Vagina (tissue), 2 donors: ENCODE results near the gene PTRH1. TPM values are rescaled to one million over a fixed set of nuclear protein-coding genes. Genes with fewer than 3 reads are reported as not detected.

Source experiments
- DNase-seq, 2 donors: peaks; one replicate each; pipeline ENCODE4 v3.0.0-alpha.2; 2017; ENCODE audit errors: extremely low spot score in 2 of 2
- H3K27ac ChIP-seq: fragments of 200-600 bp; sonication (generic); one replicate; pipeline ENCODE4 v1.5.1; 2019
- H3K27me3 ChIP-seq: fragments of 200-600 bp; sonication (generic); one replicate; pipeline ENCODE4 v1.5.1; 2019
- H3K36me3 ChIP-seq, 2 donors: fragments of 200-600 bp; sonication (generic); one replicate each; pipeline ENCODE4 v1.5.1; 2017 to 2019
- H3K4me1 ChIP-seq: fragments of 200-600 bp; sonication (generic); one replicate; pipeline ENCODE4 v1.5.1; 2019
- H3K4me3 ChIP-seq, 2 donors: fragments of 200-600 bp; sonication (generic); 1 replicate in 1 of 2; 2 replicates in 1 of 2; pipeline ENCODE4 v1.5.1; 2016 to 2019
- H3K9me3 ChIP-seq: fragments of 200-600 bp; sonication (generic); one replicate; pipeline ENCODE4 v1.5.1; 2019
- CTCF ChIP-seq, 3 experiments: fragments of 450-650 bp in 2 of 3; fragments of 200-600 bp in 1 of 3; sonication (generic) in 1 of 3; IDR thresholded peaks; one replicate each; pipeline ENCODE4 v1.5.1; 2017 to 2019; ENCODE audit warnings: antibody characterized with exemption in 3 of 3, mild to moderate bottlenecking in 2 of 3, moderate library complexity in 2 of 3
- POLR2A ChIP-seq, 2 donors: fragments of 450-650 bp; IDR thresholded peaks; one replicate each; pipeline ENCODE4 v1.6.1; 2017; ENCODE audit warnings: antibody characterized with exemption in 2 of 2, mild to moderate bottlenecking in 2 of 2, moderate library complexity in 2 of 2
- POLR2AphosphoS5 ChIP-seq, 2 donors: sonication (generic); formaldehyde crosslinking; IDR thresholded peaks; one replicate each; pipeline ENCODE4 v1.9.0; 2017; ENCODE audit warnings: antibody characterized with exemption in 2 of 2, mild to moderate bottlenecking in 2 of 2, low read depth in 1 of 2; ENCODE audit not compliant: insufficient read depth in 1 of 2
- intact Hi-C: fragments of 100-400 bp; cut with DNase I; formaldehyde crosslinking; loops from one replicate; pipeline ENCODE4 v1.15.1; 2023
- total RNA-seq: library from RNA; depleted of rRNA; stranded (reverse); fragments of >200 nt; gene quantifications from one replicate; pipeline ENCODE4 v1.2.3, GENCODE V29; 2016

Gene PTRH1
- total RNA-seq, 1 donor from 2014 or later: 2.2 TPM

GRCh38 chr9:127754099-127755060, 38.9 kb upstream of the PTRH1 start:
- no peak for DNase-seq
- no peaks in the 10 kb centered on the region for H3K9me3 ChIP-seq
- peaks cover 14% of the 10 kb centered on the region for H3K4me1 ChIP-seq
- intact Hi-C loops: no loop called here
- H3K4me3 ChIP-seq: peak overlapping the region in 1 of 2 donors; percentile 6
- H3K27me3 ChIP-seq: peaks cover 5% of the 10 kb centered on the region
- H3K27ac ChIP-seq: no peak overlapping the region
- H3K36me3 ChIP-seq: no peaks in the 10 kb centered on the region
- TF ChIP-seq CTCF (IDR thresholded peaks at IDR 0.05) (no peak), POLR2A (IDR thresholded peaks at IDR 0.05) (no peak), POLR2AphosphoS5 (IDR thresholded peaks at IDR 0.05; ENCODE audit: insufficient read depth in 1 of 2, low read depth in 1 of 2) (no peak)

DNA sequence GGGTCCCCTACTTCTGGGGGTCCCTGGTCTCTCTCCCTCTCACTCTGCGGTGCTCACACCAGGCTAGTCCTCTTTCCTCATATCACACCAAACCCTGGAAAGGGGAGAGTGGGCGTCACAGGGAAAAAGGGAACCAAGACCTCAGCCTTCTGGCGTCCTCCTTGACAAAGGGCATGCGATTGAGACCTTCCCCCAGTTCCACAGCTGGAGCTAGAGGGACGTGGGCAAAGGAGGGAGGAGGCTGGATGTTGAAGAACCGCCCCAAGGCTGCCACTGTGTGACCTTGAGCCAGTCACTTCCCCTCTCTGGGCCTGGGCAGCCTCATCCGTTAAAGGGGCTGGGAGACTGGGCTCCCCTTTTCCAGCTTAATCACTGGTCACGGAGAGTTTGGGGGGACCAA, 38.2 kb upstream of the PTRH1 start:
- intact Hi-C loops: no loop called here
- H3K4me3 ChIP-seq: no peak overlapping the region
- no peak for DNase-seq
- H3K4me1 ChIP-seq: peaks cover 14% of the 10 kb centered on the region
- no peak for TF ChIP-seq POLR2AphosphoS5 (IDR thresholded peaks at IDR 0.05; ENCODE audit: insufficient read depth in 1 of 2, low read depth in 1 of 2)
- TF ChIP-seq POLR2A (IDR thresholded peaks at IDR 0.05): no peak
- no peak for TF ChIP-seq CTCF (IDR thresholded peaks at IDR 0.05)
- no peak overlapping the region for H3K27ac ChIP-seq
- H3K9me3 ChIP-seq: no peaks in the 10 kb centered on the region
- H3K36me3 ChIP-seq: no peaks in the 10 kb centered on the region
- H3K27me3 ChIP-seq: peaks cover 5% of the 10 kb centered on the region

GRCh38 chr9:127753148-127753547, 37.7 kb upstream of the PTRH1 start:
- no peak for DNase-seq
- intact Hi-C loops: no loop called here
- Histone ChIP-seq H3K27ac (no peak overlapping the region), H3K36me3 (no peaks in the 10 kb centered on the region), H3K4me3 (no peak overlapping the region), H3K9me3 (no peaks in the 10 kb centered on the region), H3K27me3 (peaks cover 5% of the 10 kb centered on the region), H3K4me1 (peaks cover 14% of the 10 kb centered on the region)
- no peak for TF ChIP-seq POLR2A (IDR thresholded peaks at IDR 0.05)
- TF ChIP-seq CTCF (IDR thresholded peaks at IDR 0.05): no peak
- TF ChIP-seq POLR2AphosphoS5 (IDR thresholded peaks at IDR 0.05; ENCODE audit: insufficient read depth in 1 of 2, low read depth in 1 of 2): no peak

GRCh38 chr9:127751269-127752054, 36.0 kb upstream of the PTRH1 start:
- no peak overlapping the region for H3K4me3 ChIP-seq
- TF ChIP-seq CTCF (IDR thresholded peaks at IDR 0.05) (no peak), POLR2A (IDR thresholded peaks at IDR 0.05) (no peak), POLR2AphosphoS5 (IDR thresholded peaks at IDR 0.05; ENCODE audit: insufficient read depth in 1 of 2, low read depth in 1 of 2) (no peak)
- DNase-seq: no peak
- no peaks in the 10 kb centered on the region for H3K9me3 ChIP-seq
- intact Hi-C loops: no loop called here
- no peaks in the 10 kb centered on the region for H3K36me3 ChIP-seq
- peaks cover 5% of the 10 kb centered on the region for H3K27me3 ChIP-seq
- no peak overlapping the region for H3K27ac ChIP-seq
- peaks cover 14% of the 10 kb centered on the region for H3K4me1 ChIP-seq
